Natural killer cell (primary cell): Measurements from ENCODE around the gene ZNF316. TPM values are rescaled to one million over a fixed set of nuclear protein-coding genes. Genes with fewer than 3 reads are reported as not detected.

ENCODE experiments used
- ATAC-seq, 3 donors: fragments of 150-1000 bp in 2 of 3; fragments of 200-7000 bp in 1 of 3; cut with Tn5 transposase; 1 replicate in 1 of 3; 2 replicates in 2 of 3; pipeline ENCODE4 v1.10.0; 2021; ENCODE audit warnings: mild to moderate bottlenecking in 2 of 3, moderate library complexity in 2 of 3
- DNase-seq, 2 donors: peaks; one replicate each; pipeline versions ENCODE4 v3.0.0 to v3.0.0-alpha.2; 2013 to 2021; ENCODE audit warnings: mixed read lengths in 1 of 2
- H3K27ac ChIP-seq: one replicate; pipeline ENCODE4 v1.5.1; 2013; ENCODE audit warnings: mild to moderate bottlenecking, low read length
- H3K27me3 ChIP-seq: one replicate; pipeline ENCODE4 v1.6.1; 2013; ENCODE audit warnings: low read length; ENCODE audit not compliant: control insufficient read depth, insufficient read depth
- H3K36me3 ChIP-seq: one replicate; pipeline ENCODE4 v1.6.1; 2013; ENCODE audit warnings: low read length; ENCODE audit not compliant: control insufficient read depth, insufficient read depth
- H3K4me1 ChIP-seq: one replicate; pipeline ENCODE4 v1.6.1; 2013; ENCODE audit warnings: low read length; ENCODE audit not compliant: control insufficient read depth, insufficient read depth
- H3K4me3 ChIP-seq: one replicate; pipeline ENCODE4 v1.5.1; 2013; ENCODE audit warnings: low read length
- H3K9me3 ChIP-seq: one replicate; pipeline ENCODE4 v1.6.1; 2013; ENCODE audit warnings: low read length; ENCODE audit not compliant: control insufficient read depth, insufficient read depth
- H3K27ac Mint-ChIP-seq, 2 donors: one replicate each; pipeline ENCODE4 v1.8.0; 2022; ENCODE audit warnings: mild to moderate bottlenecking in 2 of 2, mixed read lengths in 2 of 2, moderate library complexity in 1 of 2
- H3K27me3 Mint-ChIP-seq, 2 donors: one replicate each; pipeline ENCODE4 v1.8.0; 2022; ENCODE audit warnings: low read depth in 2 of 2, mixed read lengths in 2 of 2
- H3K36me3 Mint-ChIP-seq: one replicate; pipeline ENCODE4 v1.8.0; 2022; ENCODE audit warnings: mixed read lengths
- H3K4me1 Mint-ChIP-seq, 2 donors: one replicate each; pipeline ENCODE4 v1.8.0; 2022; ENCODE audit warnings: mixed read lengths in 2 of 2
- H3K4me3 Mint-ChIP-seq: one replicate; pipeline ENCODE4 v1.8.0; 2022; ENCODE audit warnings: mild to moderate bottlenecking, moderate library complexity, mixed read lengths
- H3K9me3 Mint-ChIP-seq, 2 donors: one replicate each; pipeline ENCODE4 v1.8.0; 2022; ENCODE audit warnings: mixed read lengths in 2 of 2
- WGBS: methylation state at CpG from one replicate; pipeline ENCODE4 v1.1.7; 2013; ENCODE audit warnings: missing lambda C conversion rate; ENCODE audit not compliant: insufficient coverage; 5-methylcytosine and 5-hydroxymethylcytosine counted together
- intact Hi-C: fragments of 100-400 bp; cut with micrococcal nuclease; formaldehyde crosslinking; loops from one replicate; pipeline ENCODE4 v1.14.2; 2022
- total RNA-seq, 4 donors: library from RNA; stranded (reverse); fragments of 120-200 nt in 1 of 4; gene quantifications; one replicate each; pipeline versions ENCODE4 v1.2.3 to v1.2.4, GENCODE V29; 2013 to 2022
- TF ChIP-seq, protein P1 (sequence below): fragments of 200-600 bp; IDR thresholded peaks from one replicate; pipeline ENCODE4 v1.8.0; 2022; ENCODE audit warnings: antibody characterized with exemption

ZNF316 gene
- total RNA-seq, 3 donors from 2014 or later (not counting 1 experiment from before 2014, with no cell fraction given), result 46.2 to 59.6 (median 49.5) TPM

DNA sequence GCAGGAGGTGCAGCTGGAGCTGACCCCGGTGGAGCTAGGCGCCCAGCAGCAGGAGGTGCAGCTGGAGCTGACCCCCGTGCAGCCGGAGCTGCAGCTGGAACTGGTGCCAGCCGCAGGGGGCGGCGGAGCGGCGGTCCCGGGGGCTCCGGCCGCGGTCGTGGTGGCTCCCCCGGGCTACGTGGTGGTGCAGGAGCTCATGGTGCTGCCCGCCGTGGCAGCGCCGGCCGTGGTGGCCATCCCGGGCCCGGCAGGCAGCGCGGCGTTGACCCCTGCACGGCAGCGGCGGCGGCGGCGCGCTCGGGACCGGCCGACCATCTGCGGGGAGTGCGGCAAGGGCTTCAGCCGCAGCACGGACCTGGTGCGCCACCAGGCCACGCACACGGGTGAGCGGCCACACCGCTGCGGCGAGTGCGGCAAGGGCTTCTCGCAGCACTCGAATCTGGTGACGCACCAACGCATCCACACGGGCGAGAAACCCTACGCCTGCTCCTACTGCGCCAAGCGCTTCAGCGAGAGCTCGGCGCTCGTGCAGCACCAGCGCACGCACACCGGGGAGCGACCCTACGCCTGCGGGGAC lies 14.9 kb upstream of the ZNF316 start:
- peaks cover 51% of the 10 kb centered on the region for H3K4me1 ChIP-seq
- H3K4me1 Mint-ChIP-seq, result peaks cover 38 to 39% of the 10 kb centered on the region in 2 donors

DNA sequence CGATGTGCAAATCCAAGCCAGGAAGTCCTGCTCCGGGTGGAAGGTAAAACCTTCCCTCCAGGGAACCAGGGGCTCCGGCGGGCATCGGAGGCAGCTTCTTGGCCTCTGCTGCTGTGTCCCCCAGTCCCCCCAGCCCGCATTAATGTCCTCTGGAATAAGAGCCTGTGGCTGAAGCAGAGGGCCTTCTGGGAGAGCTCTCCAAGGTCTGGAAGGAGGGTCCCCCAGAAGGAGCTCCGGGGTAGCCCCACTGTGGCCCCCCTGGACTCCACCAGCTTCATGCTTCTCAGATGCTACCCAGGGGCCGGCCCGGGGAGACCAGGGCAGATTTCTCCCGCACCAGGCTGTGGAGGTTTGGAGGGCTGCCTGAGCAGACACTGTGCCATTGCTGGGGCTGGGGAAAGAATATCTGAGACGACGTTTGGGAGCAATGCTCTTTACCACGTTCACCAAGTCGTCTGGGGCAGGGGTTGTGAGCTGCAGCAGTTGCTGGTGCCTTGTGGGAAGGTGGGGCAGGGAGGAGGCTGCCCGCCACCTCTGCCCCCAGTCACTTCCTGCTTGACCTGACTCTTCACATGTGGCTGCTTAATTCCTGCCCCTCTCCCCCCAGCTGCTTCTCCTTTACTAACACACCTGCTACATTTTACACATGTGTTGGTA lies 13.4 kb upstream of the ZNF316 start:
- H3K4me3 ChIP-seq, result no peak overlapping the region
- Mint-ChIP-seq H3K36me3 (peaks cover 7% of the 10 kb centered on the region), H3K4me3 (peak overlapping the region; percentile 83), H3K27me3 (no peaks in the 10 kb centered on the region), H3K9me3 (no peaks in the 10 kb centered on the region), H3K4me1 (peaks cover 34 to 38% of the 10 kb centered on the region in 2 donors), H3K27ac (peak overlapping the region; percentile 70 to 74)
- ATAC-seq (peak; percentile 72 to 90 (median 76)), DNase-seq (peak in 1 of 2 donors; percentile 56)
- TF ChIP-seq, protein P1, sequence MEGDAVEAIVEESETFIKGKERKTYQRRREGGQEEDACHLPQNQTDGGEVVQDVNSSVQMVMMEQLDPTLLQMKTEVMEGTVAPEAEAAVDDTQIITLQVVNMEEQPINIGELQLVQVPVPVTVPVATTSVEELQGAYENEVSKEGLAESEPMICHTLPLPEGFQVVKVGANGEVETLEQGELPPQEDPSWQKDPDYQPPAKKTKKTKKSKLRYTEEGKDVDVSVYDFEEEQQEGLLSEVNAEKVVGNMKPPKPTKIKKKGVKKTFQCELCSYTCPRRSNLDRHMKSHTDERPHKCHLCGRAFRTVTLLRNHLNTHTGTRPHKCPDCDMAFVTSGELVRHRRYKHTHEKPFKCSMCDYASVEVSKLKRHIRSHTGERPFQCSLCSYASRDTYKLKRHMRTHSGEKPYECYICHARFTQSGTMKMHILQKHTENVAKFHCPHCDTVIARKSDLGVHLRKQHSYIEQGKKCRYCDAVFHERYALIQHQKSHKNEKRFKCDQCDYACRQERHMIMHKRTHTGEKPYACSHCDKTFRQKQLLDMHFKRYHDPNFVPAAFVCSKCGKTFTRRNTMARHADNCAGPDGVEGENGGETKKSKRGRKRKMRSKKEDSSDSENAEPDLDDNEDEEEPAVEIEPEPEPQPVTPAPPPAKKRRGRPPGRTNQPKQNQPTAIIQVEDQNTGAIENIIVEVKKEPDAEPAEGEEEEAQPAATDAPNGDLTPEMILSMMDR, result no peak
- peak overlapping the region; percentile 62 for H3K27ac ChIP-seq
- peaks cover 4% of the 10 kb centered on the region for H3K36me3 ChIP-seq
- intact Hi-C loops, result no loop called here
- no peaks in the 10 kb centered on the region for H3K9me3 ChIP-seq
- 54% methylated on average over 15 of the region's 15 CpGs for WGBS
- peaks cover 50% of the 10 kb centered on the region for H3K4me1 ChIP-seq
- H3K27me3 ChIP-seq, result no peaks in the 10 kb centered on the region

More for the DNA sequence above, 14.9 kb upstream of the ZNF316 start:
- ATAC-seq (no peak), DNase-seq (no peak)
- Histone ChIP-seq H3K36me3 (peaks cover 4% of the 10 kb centered on the region), H3K27me3 (no peaks in the 10 kb centered on the region), H3K27ac (no peak overlapping the region), H3K9me3 (no peaks in the 10 kb centered on the region), H3K4me3 (no peak overlapping the region)
- Mint-ChIP-seq H3K9me3 (no peaks in the 10 kb centered on the region), H3K36me3 (peaks cover 7% of the 10 kb centered on the region), H3K4me3 (no peak overlapping the region), H3K27me3 (no peaks in the 10 kb centered on the region), H3K27ac (no peak overlapping the region)
- 97% methylated on average over 67 of the region's 67 CpGs for WGBS
- TF ChIP-seq, protein P1, result no peak
- intact Hi-C loops, result no loop called here

DNA sequence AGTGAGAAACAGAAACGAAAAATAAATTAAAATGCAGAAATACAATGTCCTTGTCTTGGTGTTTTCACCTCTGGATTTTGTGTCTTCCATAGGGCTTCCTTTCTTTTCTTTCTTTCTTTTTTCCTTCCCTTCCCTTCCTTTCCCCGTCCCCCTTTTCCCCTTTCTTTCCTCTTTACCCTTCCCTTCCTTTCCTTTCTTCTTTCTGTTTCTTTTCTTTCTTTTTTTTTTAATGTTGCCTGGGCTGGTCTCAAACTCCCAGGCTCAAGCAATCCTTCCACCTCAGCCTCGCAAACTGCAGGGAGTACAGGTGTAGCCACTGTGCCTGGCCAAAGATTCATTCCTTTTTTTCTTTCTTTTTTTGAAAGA lies 12.9 kb upstream of the ZNF316 start:
- peak overlapping the region; percentile 83 for H3K4me3 Mint-ChIP-seq
- Histone ChIP-seq H3K36me3 (peaks cover 4% of the 10 kb centered on the region), H3K4me3 (no peak overlapping the region), H3K27me3 (no peaks in the 10 kb centered on the region), H3K4me1 (peaks cover 50% of the 10 kb centered on the region), H3K27ac (peak overlapping the region; percentile 62), H3K9me3 (no peaks in the 10 kb centered on the region)
- intact Hi-C loops, result no loop called here
- 49% methylated on average over 3 of the region's 3 CpGs for WGBS
- H3K27me3 Mint-ChIP-seq, result no peaks in the 10 kb centered on the region
- DNase-seq (no peak), ATAC-seq (no peak)
- peaks cover 7% of the 10 kb centered on the region for H3K36me3 Mint-ChIP-seq
- peaks cover 34 to 37% of the 10 kb centered on the region in 2 donors for H3K4me1 Mint-ChIP-seq
- no peaks in the 10 kb centered on the region for H3K9me3 Mint-ChIP-seq
- H3K27ac Mint-ChIP-seq, result peak overlapping the region; percentile 70 to 74
- TF ChIP-seq, protein P1, result no peak
